Panc1 (cell line): ENCODE data around the gene MTO1.

ENCODE experiments used
- TCF7L2 ChIP-seq: IDR thresholded peaks from 2 replicates; pipeline ENCODE4 v1.6.1; 2011; ENCODE audit warnings: mild to moderate bottlenecking, low read depth, low read length, inconsistent platforms
- TF ChIP-seq, protein P1 (sequence below): fragments of 450-650 bp; IDR thresholded peaks from 2 replicates; pipeline ENCODE4 v1.5.1; 2017; ENCODE audit warnings: mild to moderate bottlenecking

DNA sequence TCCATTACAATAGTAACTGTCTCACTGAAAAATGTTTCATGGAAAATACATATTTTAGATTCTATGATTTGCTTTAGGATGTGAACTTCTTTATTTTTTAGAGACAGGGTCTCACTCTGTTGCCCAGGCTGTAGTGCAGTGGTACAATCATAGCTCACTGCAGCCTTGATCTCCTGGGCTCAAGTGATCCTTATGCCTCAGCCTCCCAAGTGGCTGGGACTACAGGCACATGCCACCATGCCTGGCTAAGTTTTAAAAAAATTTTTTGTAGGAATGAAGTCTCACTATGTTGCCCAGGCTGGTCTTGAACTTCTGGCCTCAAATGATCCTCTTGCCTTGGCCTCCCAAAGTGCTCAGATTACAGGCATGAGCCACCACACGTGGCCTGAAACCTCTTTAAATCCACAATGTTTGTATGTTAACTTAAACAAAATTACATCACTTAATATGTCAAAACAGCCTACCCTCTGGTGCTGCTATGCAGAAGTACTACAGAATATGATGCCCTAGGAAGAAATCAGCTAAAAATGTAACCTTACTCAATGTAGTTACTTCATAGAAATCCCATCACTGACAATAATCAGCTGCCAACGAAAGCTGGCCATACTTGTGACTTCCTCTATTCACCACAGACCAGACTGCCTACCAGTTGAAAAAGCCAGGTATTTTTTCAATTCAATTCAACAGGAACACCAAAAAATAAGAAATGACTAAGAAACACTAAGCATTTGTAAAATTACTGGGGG lies 41.7 kb downstream of the MTO1 start:
- TF ChIP-seq TCF7L2, result no peak
- TF ChIP-seq, protein P1, sequence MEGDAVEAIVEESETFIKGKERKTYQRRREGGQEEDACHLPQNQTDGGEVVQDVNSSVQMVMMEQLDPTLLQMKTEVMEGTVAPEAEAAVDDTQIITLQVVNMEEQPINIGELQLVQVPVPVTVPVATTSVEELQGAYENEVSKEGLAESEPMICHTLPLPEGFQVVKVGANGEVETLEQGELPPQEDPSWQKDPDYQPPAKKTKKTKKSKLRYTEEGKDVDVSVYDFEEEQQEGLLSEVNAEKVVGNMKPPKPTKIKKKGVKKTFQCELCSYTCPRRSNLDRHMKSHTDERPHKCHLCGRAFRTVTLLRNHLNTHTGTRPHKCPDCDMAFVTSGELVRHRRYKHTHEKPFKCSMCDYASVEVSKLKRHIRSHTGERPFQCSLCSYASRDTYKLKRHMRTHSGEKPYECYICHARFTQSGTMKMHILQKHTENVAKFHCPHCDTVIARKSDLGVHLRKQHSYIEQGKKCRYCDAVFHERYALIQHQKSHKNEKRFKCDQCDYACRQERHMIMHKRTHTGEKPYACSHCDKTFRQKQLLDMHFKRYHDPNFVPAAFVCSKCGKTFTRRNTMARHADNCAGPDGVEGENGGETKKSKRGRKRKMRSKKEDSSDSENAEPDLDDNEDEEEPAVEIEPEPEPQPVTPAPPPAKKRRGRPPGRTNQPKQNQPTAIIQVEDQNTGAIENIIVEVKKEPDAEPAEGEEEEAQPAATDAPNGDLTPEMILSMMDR, result no peak
